HG02610 (cell line): Measurements from ENCODE around the gene KRTAP10-2.

Experiments used
- ATAC-seq: cut with Tn5 transposase; IDR thresholded peaks from one replicate; pipeline ENCODE4 v1.9.1; 2021; ENCODE audit warnings: mild to moderate bottlenecking, moderate library complexity; ENCODE audit not compliant: unreplicated experiment

KRTAP10-2 gene

GRCh38 chr21:44515359-44516165, 35.7 kb downstream of the KRTAP10-2 start:
- no peak for ATAC-seq

- no peak for ATAC-seq
These were observed 36.5 kb downstream of the KRTAP10-2 start for GRCh38 chr21:44514746-44515358.

- no peak for ATAC-seq
These were observed 37.1 kb downstream of the KRTAP10-2 start for GRCh38 chr21:44514218-44514520.

GRCh38 chr21:44513389-44514217, 37.7 kb downstream of the KRTAP10-2 start:
- no peak for ATAC-seq

- no peak for ATAC-seq
These were observed 38.6 kb downstream of the KRTAP10-2 start for GRCh38 chr21:44512496-44513388.

GRCh38 chr21:44511938-44512275, 39.4 kb downstream of the KRTAP10-2 start:
- no peak for ATAC-seq

- ATAC-seq: no peak
These were observed 39.9 kb downstream of the KRTAP10-2 start for GRCh38 chr21:44511219-44511937.

GRCh38 chr21:44510508-44511218, 40.6 kb downstream of the KRTAP10-2 start:
- no peak for ATAC-seq

- no peak for ATAC-seq
These were observed 41.2 kb downstream of the KRTAP10-2 start for GRCh38 chr21:44510109-44510507.

- no peak for ATAC-seq
These were observed 41.8 kb downstream of the KRTAP10-2 start for GRCh38 chr21:44509539-44509938.

GRCh38 chr21:44508711-44509445, 42.4 kb downstream of the KRTAP10-2 start:
- no peak for ATAC-seq

GRCh38 chr21:44508426-44508710, 42.9 kb downstream of the KRTAP10-2 start:
- no peak for ATAC-seq

GRCh38 chr21:44507673-44508425, 43.5 kb downstream of the KRTAP10-2 start:
- ATAC-seq: no peak

GRCh38 chr21:44506279-44507255, 44.7 kb downstream of the KRTAP10-2 start:
- ATAC-seq: no peak

GRCh38 chr21:44505673-44506278, 45.5 kb downstream of the KRTAP10-2 start:
- ATAC-seq: no peak

GRCh38 chr21:44503901-44504399, 47.4 kb downstream of the KRTAP10-2 start:
- ATAC-seq: no peak
